Measurements from ENCODE around the gene ODF2L.

ODF2L gene, protein sequence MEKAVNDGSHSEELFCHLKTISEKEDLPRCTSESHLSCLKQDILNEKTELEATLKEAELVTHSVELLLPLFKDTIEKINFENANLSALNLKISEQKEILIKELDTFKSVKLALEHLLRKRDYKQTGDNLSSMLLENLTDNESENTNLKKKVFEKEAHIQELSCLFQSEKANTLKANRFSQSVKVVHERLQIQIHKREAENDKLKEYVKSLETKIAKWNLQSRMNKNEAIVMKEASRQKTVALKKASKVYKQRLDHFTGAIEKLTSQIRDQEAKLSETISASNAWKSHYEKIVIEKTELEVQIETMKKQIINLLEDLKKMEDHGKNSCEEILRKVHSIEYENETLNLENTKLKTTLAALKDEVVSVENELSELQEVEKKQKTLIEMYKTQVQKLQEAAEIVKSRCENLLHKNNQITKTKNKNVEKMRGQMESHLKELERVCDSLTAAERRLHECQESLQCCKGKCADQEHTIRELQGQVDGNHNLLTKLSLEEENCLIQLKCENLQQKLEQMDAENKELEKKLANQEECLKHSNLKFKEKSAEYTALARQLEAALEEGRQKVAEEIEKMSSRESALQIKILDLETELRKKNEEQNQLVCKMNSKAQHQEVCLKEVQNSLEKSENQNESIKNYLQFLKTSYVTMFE

GRCh38 chr1:86395751-86396497 lies at the start of gene ODF2L:
Gene ODF2L (minus strand): TSS chr1:86396323. CDS start chr1:86387027, 9,296 bp downstream.
- peak; percentile 81 for DNase-seq

DNA sequence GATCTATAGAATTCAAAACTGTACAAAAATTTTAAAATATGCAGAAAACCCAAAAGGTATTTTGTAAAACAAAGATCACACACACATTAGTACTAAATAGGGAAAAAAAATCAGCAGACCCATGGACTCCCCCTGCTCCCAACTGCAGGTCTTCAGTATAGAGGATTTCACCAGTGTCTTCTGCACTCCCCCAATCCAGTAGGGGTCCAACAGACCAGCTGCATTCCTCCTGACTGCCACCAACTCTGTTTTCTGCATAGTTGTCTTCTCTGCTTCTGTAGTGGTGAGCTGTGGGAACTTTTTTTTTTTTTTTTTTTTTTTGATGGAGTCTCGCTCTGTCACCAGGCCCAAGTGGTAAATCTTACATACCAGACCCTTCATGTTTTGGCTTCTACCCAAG lies 49.8 kb upstream of the ODF2L start:
- DNase-seq: no peak

DNA sequence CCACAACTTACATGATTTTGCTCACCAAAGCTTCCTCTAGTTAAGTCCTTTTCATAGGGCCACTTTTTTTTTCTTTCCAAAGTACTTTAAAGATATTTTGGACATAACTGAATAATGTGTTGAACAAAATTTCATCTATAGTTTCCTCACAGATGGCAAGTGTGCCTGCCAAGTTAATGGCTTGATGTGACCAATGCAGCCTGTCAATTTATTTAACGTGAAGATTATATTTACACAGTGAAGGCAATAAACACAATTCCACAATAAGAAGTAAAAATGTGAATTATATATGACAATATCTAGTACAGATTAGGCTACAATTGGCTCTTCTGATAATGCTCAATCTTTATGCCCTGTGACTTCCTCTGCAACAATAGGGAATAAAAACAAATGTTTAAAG lies 45.9 kb upstream of the ODF2L start:
- no peak for DNase-seq

- DNase-seq: no peak
These were observed 45.5 kb upstream of the ODF2L start for GRCh38 chr1:86441581-86441980.

DNA sequence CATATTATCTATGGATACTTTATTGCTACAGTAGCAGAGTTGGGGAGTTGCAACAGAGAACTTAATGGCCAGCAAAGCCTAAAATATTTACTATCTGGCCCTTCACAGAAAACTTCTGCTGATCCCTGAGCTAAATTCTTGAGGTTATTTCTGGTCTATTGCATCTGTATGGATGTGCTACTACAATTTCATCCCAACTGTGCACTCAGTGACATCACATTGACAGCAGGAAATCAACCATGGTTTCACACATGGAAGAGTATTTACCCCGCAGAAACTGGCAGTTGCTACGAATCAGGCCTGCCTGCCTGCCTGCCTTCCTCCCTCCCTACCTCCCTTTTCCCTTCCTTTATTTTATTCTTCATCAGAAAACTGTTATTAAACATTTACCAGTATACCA lies 39.9 kb upstream of the ODF2L start:
- no peak for DNase-seq

GRCh38 chr1:86435327-86435726 lies 39.2 kb upstream of the ODF2L start:
- no peak for DNase-seq

- DNase-seq: no peak
These were observed 37.9 kb upstream of the ODF2L start for GRCh38 chr1:86434059-86434458.

DNA sequence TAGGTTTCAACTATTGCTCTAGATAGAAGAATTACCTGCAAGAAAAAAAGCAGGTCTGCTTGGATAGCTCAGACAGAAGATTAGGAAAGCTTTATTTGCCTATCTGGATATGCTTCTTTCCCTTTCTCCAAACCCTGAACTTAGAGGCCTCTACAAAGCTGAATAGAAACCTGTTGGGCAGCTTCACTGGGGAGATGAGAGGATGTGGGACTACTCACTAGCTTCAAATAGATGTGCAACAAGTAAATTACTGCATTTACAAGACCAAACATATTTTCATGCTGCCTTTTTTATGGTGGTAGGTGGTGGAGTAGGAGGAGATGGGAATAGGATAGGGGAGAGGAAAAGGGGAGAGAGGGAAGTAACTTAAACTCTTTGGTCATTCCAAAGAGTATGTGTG lies 34.3 kb upstream of the ODF2L start:
- DNase-seq: no peak

- no peak for DNase-seq
These were observed 33.7 kb upstream of the ODF2L start for GRCh38 chr1:86429835-86430234.

GRCh38 chr1:86429122-86429725 lies 33.1 kb upstream of the ODF2L start:
- no peak for DNase-seq

GRCh38 chr1:86423873-86424272 lies 27.8 kb upstream of the ODF2L start, which contains the start of gene CLCA2:
Gene CLCA2 (plus strand): TSS chr1:86424171. CDS start chr1:86424248, 77 bp downstream.
- DNase-seq: no peak

DNA sequence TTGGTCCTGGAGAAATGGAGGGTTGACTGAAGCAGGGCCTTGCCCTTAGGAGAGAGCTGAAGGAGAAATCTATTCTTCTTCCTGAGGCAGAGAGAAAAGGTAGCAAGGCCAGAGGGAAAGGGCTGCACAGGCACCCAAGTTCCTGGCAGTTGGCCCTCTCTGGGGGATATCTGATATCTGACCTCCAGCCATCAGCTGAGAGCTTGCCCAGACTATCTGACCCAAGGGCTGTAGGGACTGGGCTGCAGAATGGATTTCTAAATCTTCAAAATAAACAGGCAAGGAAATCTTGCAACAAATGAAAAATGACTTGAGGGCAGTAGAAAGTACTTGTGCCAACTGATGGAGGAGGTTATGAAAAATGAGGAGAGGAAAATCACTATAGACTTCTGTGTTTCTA lies 27.4 kb upstream of the ODF2L start:
- DNase-seq: no peak

GRCh38 chr1:86421601-86422280 lies 25.6 kb upstream of the ODF2L start:
- no peak for DNase-seq

DNA sequence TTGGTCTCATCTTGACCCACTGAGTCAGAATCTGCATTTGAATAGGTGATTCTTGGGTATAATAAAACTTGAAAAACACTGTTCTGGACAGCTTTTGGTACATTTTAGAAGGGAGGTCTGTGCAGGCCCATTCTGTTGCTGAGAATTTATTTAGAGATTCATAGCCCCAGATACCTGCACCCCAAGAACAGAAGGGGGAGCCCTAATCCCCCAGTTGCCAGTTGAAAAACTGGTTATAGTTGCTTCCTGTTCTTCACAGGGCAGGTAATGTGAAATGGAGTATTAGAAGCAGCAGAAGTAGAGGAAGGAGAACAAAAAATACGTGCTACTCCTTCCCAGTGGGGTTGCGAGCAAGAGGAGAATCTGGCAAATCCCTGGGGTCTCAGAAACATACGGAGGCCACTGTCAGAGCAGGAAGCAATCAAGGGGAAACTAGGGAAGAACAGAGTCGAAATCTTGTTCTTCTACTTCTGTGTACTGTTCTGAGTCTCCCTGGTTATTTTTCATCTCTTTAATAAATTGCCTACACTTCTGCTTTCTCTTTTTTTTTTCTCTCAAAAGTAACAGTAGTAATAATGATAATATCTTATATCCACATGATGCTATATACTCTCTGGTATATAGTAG lies 23.3 kb upstream of the ODF2L start:
- DNase-seq: peak; percentile 13

DNA sequence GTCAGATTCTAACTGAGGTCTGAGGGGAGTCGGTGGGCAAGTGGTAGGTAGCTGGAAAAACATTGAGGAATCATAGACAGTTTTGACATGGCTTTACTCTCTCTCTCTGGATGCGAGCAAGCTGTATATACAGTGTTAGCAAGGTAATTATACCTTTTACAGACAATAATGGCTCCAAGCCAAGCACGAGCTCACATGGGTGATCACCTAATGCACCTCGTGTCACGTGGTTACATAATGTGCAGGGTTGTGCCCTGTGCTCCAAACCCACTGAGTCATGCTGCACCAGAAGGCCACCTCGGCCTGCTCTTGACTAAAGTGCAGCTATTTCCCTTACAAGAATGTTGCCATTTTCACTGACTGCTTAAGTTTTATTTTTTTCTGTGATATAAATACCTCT lies 20.2 kb upstream of the ODF2L start:
- peak; percentile 90 for DNase-seq

GRCh38 chr1:86410879-86411278 lies 14.8 kb upstream of the ODF2L start:
- DNase-seq: no peak

- peak; percentile 91 for DNase-seq
These were observed 13.4 kb upstream of the ODF2L start for GRCh38 chr1:86409416-86410021.

DNA sequence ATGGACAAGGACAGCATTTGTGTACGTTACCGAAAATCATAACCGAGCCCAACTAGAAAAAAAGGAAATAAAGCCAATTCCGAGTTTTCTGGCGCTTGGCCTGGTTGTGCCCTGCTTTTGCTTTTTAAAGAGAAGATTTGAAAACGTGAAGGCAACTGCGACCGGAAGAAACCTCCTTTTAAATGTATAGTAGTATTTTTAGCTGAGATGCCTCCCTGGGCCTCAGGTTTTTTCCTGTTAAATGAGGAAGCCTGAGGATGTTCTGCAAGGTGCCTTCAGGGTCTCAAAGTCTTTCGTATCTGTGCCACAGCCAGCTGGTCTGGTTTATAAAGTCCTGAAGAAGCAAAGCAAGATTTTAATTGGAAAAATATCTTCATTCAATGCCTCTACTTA lies 371 bp upstream of the ODF2L start:
- no peak for DNase-seq

DNA sequence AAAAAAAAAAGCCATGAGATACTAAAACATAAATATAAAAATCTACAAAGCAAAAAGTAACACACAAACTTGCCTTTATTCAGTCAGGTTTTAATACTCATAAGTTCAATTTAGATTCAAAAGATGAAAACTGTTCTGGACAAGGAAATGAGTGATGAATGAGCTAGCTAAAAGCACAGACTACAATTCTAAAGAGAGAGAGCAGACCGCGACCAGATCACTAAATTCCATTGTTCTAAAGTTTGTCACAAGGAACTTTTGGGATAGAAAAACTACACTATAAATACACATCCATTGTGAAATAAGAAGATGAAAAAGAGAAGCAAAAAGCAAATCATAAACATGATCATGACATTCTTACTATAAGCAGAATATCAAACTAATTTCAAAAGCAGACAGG lies 1.7 kb downstream of the ODF2L start:
- no peak for DNase-seq

GRCh38 chr1:86389307-86389706 lies 6.8 kb downstream of the ODF2L start:
- DNase-seq: no peak

- no peak for DNase-seq
These were observed 7.3 kb downstream of the ODF2L start for GRCh38 chr1:86388777-86389176.
